Inferior parietal cortex (tissue), 1 donor: ENCODE results near the gene H2AZ2.
"Not testable (repeated sequence)": the region's sequence is repeated elsewhere in the genome, so short reads cannot be mapped to it uniquely, and the experiment has no call there.

Experiments used
- DNase-seq: peaks from one replicate; pipeline ENCODE4 v3.0.0-alpha.2; 2016; ENCODE audit errors: extremely low spot score

Gene H2AZ2

DNA sequence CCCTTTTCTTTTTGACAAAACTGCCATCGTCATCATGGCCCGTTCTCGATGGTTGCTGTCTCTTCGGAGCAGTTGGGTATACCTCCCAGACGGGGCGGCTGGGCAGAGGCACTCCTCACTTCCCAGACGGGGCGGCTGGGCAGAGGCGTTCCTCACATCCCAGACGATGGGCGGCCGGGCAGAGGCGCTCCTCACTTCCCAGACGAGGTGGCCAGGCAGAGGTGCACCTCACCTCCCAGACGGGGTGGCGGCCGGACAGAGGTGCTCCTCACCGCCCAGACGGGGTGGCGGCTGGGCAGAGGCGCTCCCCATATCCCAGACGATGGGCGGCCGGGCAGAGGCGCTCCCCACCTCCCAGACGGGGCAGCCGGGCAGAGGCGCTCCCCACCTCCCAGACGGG is 22.9 kb upstream of the H2AZ2 start:
- DNase-seq, result not testable (repeated sequence)

DNA sequence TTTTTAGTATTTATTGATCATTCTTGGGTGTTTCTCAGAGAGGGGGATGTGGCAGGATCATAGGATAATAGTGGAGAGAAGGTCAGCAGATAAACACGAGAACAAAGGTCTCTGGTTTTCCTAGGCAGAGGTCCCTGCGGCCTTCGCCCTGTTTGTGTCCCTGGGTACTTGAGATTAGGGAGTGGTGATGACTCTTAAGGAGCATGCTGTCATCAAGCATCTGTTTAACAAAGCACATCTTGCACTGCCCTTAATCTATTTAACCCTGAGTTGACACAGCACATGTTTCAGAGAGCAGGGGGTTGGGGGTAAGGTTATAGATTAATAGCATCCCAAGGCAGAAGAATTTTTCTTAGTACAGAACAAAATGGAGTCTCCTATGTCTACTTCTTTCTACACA is 22.4 kb upstream of the H2AZ2 start:
- DNase-seq, result not testable (repeated sequence)

DNA sequence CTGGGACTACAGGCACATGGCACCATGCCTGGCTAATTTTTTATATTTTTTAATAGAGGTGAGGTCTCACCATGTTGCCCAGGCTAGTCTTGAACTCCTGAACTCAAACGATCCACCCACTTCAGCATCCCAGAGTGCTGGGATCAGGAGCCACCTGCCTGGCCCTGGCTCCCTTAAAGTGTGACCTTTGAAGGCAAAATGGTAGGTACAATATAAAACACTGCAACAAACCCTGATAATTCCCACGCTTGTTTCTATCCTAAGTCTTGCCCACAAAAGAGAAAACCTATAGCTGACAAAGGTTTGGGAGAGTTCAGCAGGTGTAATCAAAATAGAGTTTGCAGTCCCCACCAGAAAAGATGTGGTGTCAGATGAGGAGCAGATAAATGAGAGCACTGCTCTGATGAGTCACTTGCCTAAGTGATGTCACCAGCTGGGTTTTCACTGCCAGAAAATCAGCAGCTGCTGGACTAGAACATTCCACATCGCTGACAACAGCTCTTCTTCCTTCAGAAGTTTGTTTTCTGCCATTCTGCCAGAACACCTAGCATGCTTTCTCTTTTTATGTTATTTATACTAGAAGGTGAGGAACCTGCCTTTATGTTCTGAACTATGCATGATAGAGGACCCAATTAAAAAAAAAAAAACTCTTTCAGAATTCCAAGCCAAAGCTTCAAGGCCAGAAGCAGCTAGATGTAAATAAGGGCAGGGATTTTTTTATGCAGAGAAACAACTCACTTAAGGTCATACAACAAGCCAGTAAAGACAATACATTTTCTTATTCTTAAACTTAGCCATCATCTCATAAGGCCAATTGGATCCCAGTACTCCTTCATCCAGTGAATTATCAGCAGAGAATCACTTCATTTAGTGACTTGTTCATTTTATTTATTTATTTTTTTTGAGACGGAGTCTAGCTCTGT is 19.4 kb upstream of the H2AZ2 start:
- peak; percentile 38 for DNase-seq

DNA sequence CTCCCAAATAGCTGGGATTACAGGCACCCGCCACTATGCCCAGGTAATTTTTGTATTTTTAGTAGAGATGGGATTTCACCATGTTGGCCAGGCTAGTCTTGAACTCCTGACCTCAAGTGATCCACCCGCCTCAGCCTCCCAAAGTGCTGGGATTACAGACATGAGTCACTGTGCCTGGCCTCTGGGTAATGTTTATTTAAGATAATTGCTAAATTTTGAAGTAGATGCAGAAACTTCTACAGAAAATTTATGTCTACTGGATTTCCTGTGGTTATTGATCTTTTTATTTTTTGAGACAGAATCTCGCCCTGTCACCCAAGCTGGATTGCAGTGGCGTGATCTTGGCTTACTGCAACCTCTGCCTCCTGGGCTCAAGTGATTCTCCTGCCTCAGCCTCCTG is 14.1 kb upstream of the H2AZ2 start:
- DNase-seq, result not testable (repeated sequence)

DNA sequence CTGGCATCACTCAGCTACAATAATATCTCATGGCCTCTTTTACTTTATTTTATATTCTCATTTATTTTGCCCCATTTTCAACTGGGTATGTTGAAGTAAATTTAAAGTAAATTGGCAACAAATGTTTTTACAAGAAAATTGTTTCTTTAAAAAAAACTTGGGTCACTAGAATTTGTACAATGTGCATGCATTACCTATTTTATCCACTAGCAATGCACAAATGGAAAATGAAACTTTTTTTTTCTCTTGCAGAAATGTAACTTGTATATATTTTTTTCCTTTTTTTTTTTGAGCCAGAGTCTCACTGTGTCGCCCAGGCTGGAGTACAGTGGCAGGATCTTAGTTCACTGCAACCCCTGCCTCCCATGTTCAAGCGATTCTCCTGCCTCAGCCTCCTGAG is 10.3 kb upstream of the H2AZ2 start:
- DNase-seq, result no peak

DNA sequence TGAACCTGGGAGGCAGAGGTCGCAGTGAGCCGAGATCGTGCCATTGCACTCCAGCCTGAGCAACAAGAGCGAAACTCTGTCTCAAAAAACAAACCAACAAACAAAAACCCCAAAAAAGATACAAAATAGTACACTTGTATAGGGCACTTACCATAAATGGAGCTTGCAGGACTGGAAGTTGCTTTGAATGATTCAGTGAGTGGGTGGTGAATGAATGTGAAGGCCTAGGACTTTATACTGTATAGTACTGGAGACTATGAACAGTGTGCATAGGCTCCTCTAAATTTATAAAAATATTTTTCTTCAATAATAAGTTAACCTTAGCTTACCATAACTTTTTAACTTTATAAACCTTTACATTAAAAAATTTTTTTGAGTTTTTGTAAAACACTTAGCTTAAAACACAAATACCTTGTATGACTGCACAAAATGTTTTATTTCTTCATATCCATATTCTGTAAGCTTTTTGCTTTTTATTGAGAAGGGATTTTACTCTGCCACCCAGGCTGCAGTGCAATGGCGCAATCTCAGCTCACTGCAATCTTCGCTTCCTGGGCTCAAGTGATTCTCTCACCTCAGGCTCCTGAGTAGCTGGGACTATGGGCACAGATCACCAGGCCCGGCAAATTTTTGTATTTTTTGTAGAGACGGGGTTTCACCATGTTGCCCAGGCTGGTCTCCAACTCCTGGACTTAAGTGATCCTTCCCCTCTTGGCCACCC is 6.9 kb upstream of the H2AZ2 start:
- no peak for DNase-seq

DNA sequence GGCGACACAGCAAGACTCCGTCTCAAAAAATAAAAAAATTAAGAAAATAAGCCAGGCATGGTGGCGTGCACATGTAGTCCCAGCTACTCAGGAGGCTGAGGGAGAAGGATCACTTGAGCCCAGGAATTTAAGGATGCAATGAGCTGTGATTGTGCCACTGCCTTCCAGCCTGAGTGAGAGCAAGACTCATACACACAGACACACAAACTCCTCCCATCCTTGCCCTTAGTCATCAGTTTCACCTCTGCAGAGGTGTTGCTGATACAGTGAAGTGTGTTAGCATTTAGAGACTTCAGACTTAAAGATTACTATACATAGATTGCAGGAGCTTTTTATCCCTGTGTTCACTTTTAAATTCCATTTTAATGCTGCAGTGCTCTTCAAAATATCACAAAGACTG is 5.5 kb upstream of the H2AZ2 start:
- DNase-seq, result no peak

DNA sequence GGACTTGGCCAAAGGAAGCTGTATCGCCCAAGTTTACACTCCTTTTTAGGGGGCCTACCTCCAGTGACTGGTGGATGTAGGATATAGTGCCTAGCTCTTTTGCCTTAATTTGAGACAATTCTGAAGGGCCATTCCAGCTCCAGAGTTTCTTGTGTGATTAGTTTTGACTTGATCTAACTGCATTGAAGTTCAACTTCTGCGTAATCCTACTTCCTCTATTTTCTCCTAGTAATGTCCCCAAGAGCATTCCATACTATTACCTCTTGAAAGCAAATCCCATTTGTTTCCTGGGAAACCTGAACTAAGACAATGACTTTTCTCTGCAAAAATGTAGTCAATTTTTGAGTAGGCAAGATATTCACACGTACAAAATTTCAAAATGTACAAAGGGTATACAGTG is 4.7 kb upstream of the H2AZ2 start:
- DNase-seq, result no peak

DNA sequence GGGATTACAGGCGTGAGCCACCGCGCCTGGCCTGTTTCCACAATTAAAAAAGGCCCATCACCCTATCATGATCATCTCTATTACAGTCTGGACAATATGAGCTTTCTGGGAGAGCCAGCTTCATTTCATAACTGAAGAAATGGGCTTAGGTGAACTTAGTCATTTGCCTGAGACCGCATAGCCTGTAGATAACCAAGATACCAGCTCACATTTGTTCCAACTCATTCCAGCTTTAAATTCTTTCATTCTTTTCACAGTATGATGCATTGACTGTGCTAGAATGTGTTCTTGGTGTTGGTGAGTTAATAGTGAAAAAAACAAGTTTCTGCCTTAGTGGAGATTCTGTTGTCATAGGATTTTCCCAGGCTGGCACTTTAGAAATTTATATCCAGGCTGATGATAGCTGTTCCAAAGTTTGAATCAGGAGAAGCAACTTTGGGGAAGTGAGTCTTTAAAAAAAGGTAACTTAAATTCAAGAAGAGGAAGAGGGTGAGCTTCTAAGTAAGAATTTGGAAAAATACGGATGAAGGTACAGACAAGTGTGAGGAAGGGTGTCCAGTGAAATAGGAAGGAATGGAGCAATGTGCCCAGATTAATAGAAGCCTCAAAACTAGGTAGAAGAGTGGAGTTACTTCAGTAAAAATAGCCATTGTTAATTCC is 2.1 kb upstream of the H2AZ2 start:
- DNase-seq, result no peak

DNA sequence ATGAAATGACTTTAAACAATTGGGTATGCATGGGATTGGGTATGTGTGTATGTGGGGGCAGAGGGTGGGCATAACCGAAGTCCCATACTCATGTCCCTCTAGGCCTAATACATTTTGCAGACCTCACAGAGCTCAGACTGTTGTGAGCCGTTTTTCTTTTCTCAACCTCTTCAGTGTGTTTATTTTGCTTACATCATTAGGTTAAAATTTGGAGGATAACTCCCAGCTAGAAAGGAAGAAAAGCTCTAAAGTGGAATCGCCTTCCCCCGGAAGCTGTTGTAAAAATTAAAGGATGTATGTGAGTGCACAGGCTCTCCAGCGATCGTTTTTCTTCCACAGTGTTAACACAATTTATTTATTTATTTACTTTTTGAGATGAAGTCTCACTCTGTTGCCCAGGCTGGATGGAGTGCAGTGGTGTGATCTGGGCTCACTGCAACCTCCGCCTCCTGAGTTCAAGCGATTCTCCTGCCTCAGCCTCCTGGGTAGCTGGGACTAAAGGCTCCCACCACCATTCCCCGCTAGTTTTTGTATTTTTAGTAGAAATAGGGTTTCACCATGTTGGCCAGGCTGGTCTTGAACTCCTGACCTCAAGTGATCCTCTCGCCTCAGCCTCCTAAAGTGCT is 1.5 kb upstream of the H2AZ2 start:
- no peak for DNase-seq

DNA sequence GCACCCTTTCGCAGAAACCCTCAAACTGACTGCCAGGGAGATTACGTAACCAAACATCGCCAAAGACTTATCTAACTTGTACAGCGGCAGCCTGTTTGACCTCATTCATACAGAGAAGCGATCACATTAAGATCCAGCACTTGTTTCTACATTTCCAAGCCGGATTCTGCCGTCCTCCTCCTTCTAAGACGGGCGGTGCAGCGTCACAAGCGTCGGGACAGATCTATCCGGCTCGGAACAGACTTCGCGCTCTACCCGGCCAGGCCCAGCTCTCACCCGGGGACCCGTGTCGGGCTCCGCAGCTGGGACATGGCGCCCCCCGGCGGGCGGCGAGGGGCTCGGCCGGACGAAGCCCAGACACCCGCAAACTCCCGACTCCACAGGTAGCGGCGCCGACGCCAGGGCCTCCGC is 373 bp downstream of the H2AZ2 start:
- DNase-seq, result peak; percentile 80

DNA sequence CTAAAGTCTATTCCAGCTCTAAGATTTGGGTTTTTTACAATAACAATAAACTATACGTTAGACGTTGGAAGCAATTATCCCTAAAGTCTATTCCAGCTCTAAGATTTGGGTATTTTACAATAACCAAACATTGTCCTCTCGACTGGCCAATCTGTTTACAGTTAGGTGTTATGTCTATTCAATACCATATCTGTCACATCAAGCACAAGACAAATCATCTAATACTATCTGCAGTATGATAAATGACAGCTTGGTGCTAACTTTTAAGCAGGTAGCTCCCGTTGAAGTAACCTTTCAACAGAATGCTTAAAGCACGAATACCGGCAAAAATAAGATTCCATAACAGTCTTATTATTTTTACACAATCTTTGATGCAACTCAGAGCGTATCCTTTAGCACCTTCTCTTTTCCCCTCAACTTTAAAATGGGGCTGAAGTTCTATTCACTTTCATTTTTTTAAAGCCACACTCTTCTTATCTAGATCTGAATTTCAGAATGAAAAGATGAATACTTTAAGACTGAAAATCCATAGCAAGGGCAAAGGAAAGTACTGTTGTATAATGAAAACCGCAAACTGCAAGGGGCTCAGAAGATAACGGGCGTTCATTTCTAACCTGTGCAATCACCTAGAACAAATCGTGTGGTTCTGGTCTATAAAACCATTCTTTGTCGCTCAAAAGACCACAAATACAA is 925 bp downstream of the H2AZ2 start:
- peak; percentile 29 for DNase-seq

DNA sequence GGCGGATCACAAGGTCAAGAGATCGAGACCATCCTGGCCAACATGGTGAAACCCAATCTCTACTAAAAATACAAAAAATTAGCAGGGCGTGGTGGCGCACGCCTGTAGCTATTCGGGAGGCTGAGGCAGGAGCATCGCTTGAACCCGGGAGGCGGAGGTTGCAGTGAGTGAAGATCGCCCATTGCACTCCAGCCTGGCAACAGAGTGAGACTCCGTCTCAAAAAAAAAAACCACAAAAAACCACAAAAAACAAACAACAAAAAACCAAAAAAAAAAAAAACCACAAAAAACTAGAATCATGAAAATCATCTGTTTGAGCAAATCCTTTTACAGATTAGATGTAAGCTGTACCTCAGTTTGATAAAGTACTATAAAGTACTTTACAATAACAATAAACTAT is 1.5 kb downstream of the H2AZ2 start:
- not testable (repeated sequence) for DNase-seq

DNA sequence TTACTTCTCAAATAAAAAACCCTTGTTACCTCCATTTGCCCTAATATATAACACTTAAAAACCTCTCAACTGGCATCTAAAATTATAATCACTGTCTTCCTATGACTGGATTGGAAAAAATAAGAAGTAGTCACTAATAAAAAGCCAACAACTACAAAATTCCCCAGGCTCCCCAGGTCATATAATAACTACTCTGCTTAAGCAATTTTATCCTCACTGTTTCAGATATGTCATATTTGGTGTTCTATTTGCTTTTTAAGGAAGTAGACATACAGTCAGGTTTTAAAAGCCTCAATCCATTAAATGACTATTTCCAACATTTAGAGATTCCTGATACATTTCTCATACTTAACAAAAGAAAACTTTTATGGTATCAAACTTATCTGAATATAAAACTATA is 2.4 kb downstream of the H2AZ2 start:
- DNase-seq, result no peak

DNA sequence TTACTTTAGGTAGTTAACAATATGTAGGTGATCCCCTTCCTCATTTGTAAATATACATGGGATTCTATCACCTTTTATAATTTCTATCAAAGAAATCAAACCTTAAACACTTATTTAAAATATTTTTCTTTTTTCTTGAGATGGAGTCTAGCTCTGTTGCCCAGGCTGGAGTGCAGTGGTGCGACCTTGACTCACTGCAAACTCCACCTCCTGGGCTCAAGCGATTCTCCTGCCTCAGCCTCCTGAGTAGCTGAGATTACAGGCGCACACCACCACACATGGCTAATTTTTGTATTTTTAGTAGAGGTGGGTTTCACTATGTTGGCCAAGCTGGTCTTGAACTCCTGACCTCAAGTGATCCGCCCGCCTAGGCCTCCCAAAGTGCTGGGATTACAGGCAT is 4.4 kb downstream of the H2AZ2 start:
- DNase-seq, result not testable (repeated sequence)

DNA sequence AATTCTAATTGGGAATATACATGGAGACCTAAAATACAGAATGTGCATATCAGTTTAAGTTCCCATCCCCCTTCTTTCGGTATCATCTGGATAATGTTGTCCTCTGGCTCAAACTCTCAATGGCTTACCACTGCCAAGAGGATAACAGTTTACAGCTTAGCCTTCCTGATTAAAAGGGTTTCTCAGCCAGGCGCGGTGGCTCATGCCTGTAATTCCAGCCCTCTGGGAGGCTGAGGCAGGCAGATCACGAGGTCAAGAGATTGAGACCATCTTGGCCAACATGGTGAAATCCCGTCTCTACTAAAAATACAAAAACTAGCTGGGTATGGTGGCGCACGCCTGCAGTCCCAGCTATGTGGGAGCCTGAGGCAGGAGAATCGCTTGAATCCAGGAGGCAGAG is 5.2 kb downstream of the H2AZ2 start:
- DNase-seq, result not testable (repeated sequence)

DNA sequence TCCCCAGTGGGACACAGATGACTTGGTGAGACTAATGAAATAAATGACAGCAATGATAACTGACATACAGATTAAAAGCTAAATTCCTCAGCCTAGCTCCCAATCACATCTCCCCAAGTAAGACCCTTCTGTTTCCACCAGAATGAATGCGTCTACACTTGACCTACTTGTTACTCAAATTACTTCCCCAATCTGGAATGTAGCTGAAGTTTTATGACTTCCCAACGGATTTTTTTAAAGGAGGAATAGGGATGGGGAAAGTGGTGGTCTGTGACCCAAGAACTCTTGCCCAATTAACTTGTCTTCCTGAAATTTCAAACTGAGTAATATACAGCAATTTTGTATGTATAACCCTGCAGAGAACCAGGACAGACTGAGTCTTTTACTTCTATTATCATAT is 9.1 kb downstream of the H2AZ2 start:
- DNase-seq, result no peak

DNA sequence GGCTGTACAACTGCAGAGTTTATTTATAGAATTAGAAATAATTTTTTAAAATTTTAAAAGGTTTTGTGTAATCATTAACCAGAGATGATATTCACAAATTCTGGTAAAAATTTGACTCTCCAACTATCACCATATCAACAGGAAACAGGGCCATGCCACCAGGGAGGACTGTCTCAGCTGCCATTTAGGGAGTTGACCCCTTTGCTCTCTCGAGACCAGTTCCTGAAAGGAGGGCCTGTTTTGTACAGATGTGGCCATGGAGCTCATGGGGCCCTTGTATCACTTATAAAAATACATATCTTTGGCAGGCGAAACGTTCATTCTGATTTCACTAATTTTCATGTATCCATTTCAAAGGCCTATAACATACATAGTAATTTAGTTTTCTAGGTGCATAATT is 20.3 kb downstream of the H2AZ2 start:
- no peak for DNase-seq

DNA sequence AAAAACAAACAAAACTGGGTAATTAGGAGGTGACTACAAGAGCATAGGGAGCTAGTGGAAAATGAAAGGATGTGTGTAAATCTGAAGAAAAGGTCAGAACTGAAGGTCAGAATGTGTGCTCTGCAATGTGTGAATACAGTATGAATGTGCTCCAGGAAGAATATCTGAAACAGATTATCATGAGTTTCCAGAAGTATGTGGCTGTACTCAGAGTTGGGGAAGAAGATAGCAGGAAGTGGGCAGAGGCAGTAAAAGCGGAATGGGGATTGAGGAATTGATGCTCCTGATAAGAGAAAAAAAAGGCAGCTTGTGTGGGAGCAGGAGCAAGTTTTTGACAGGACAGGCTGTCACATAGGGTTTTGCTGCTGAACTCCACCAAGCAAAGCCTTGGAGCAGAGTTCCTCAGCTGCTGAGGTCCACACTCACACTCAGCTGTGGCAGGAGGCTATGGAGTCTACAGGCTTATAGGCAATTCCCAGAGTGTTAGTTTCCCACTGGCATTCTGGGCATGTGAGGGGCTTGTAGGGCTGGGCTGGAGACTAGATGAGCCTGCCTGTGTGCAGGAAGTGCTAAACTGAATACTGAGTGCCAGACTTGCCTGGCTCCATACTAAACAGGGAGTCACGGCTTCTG is 22.9 kb downstream of the H2AZ2 start:
- no peak for DNase-seq

DNA sequence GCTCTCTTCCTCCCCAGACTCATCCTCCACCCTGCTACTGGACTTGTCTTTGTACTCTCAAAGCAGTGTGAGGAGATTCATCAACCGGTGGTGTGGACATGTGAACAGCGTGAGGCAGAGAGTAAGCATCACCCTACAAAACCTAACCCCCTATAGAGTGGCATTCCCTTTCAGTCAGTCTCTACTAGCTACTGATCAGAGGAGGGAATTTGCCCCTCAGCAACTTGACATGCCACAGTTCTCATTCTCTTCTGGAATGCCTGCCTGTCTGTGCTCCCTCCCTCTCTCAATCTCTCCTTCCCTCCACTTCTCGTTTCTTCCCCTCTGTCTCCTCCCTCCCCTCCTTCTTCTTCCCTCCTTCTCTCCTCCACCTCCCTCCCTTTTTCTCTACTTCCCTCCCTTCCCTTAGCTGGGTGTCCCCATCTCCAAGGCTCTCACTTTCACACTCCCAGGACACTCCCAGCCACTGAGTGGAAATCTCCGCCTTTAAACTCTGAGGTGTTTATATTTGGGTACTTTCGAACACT is 24.6 kb downstream of the H2AZ2 start:
- DNase-seq, result no peak

DNA sequence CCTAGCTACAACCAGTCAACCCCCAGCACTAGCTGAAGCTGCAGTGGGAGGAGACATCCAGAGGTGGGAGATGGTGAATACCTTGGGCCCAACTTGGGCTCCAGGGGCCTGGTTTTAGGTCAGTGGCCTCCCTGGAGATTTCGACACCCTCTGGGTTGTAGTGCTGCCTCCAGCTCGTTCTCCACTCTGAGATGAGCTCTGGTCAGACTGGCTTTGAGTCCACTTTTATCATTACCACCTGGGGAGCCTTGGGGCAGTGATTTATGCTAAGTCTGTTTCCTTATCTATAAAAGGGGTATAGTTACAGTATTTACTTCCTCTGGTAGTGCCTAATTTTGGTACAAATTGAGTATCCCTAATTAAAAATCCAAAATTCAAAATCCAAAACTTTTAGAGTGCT is 28.6 kb downstream of the H2AZ2 start:
- DNase-seq, result no peak
